Measurements from ENCODE around the gene WAC.

Gene WAC

DNA sequence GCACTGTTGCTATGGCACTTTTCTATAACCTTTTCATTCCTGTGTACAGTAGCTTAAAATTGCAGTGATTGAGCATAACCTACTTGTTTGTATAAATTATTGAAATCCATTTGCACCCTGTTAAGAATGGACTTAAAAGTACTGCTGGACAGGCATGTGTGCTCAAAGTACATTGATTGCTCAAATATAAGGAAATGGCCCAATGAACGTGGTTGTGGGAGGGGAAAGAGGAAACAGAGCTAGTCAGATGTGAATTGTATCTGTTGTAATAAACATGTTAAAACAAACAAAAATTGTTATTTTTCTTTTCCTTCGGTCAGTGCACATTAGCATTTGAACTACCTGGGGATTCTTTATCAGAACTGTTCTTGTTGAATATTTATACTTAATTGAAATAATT, 87.3 kb downstream of the WAC start:
- H3K27ac ChIP-seq (ENCODE audit: insufficient read depth, low read length, poor library complexity, severe bottlenecking): no peak overlapping the region
- H3K36me3 ChIP-seq (ENCODE audit: control insufficient read depth, insufficient read depth, low read length): peaks cover 50% of the 10 kb centered on the region
- no peak for DNase-seq

DNA sequence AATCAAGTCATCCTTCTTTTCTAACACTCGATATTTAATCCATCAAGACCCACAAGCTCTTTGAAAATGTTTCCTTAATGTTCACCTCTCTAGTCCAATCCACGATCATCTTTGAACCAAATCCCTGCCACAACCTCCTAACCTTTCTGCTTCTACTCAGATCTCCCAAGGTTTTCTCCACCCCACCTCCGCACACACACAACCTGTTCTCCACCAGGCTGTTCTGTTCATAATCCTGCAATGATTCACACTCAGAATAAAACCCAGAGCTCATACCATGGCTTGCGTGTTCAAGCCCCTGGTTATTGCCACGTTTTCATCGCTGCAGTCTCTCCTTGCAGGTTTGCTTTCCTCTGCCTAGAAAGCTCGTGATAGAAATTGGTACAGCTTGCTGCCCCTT, 90.6 kb downstream of the WAC start:
- H3K27ac ChIP-seq (ENCODE audit: insufficient read depth, low read length, poor library complexity, severe bottlenecking): no peak overlapping the region
- no peaks in the 10 kb centered on the region for H3K9me3 ChIP-seq (ENCODE audit: control insufficient read depth, low read length)
- peaks cover 17% of the 10 kb centered on the region for H3K36me3 ChIP-seq (ENCODE audit: control insufficient read depth, insufficient read depth, low read length)
- H3K4me3 ChIP-seq (ENCODE audit: insufficient read depth, low read depth, low read length, poor library complexity, severe bottlenecking): no peak overlapping the region
- no peaks in the 10 kb centered on the region for H3K4me1 ChIP-seq (ENCODE audit: control insufficient read depth, insufficient read depth, low read length, poor library complexity, severe bottlenecking)
- no peaks in the 10 kb centered on the region for H3K27me3 ChIP-seq (replicated peaks; ENCODE audit: control insufficient read depth, insufficient read depth, low read length, poor library complexity, severe bottlenecking)
- DNase-seq: no peak

More for the DNA sequence above, 87.3 kb downstream of the WAC start:
- Histone ChIP-seq H3K9me3 (ENCODE audit: control insufficient read depth, low read length) (no peaks in the 10 kb centered on the region), H3K27me3 (replicated peaks; ENCODE audit: control insufficient read depth, insufficient read depth, low read length, poor library complexity, severe bottlenecking) (no peaks in the 10 kb centered on the region), H3K4me1 (ENCODE audit: control insufficient read depth, insufficient read depth, low read length, poor library complexity, severe bottlenecking) (no peaks in the 10 kb centered on the region), H3K4me3 (ENCODE audit: insufficient read depth, low read depth, low read length, poor library complexity, severe bottlenecking) (no peak overlapping the region)

DNA sequence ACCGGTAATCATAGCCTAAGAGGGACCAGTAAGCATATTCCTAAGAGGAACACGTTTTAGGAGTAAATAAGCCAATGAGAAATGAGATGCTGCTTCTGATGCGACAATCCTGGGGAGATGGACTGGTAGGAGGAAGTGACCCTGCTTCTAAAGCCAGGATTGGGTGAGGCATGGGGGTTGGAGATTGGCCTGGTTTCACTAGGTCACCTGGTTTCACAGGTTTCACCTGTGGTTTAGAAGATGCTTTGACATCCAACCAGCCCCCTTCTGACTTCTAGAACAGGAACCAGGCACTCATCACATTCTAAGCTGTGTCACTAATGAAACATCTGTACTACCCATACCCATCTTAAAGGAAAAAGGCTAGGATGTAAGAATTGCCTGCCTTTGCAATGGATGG, 91.4 kb downstream of the WAC start:
- no peak for DNase-seq
- Histone ChIP-seq H3K9me3 (ENCODE audit: control insufficient read depth, low read length) (no peaks in the 10 kb centered on the region), H3K4me1 (ENCODE audit: control insufficient read depth, insufficient read depth, low read length, poor library complexity, severe bottlenecking) (no peaks in the 10 kb centered on the region), H3K4me3 (ENCODE audit: insufficient read depth, low read depth, low read length, poor library complexity, severe bottlenecking) (no peak overlapping the region), H3K27ac (ENCODE audit: insufficient read depth, low read length, poor library complexity, severe bottlenecking) (no peak overlapping the region), H3K27me3 (replicated peaks; ENCODE audit: control insufficient read depth, insufficient read depth, low read length, poor library complexity, severe bottlenecking) (no peaks in the 10 kb centered on the region), H3K36me3 (ENCODE audit: control insufficient read depth, insufficient read depth, low read length) (peaks cover 13% of the 10 kb centered on the region)

DNA sequence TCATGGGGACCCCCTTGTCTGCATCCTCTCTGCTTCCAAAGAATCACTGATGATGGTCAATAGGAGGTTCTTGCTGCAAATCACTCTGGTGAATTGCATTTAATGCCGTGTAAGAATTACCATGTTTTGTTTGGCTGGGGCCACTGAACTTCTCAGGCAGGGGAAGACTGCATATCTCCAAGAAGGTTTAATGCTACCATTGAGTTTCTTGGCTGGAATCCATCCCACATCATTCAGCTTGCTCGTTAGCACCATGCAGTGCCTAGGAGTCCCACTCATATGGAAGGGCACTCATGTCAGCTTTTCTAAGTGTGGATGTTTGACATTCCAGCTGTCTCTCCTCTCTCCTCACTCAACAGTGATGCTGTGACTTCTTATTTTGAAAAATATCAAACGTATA, 94.2 kb downstream of the WAC start:
- no peaks in the 10 kb centered on the region for H3K27me3 ChIP-seq (replicated peaks; ENCODE audit: control insufficient read depth, insufficient read depth, low read length, poor library complexity, severe bottlenecking)
- H3K27ac ChIP-seq (ENCODE audit: insufficient read depth, low read length, poor library complexity, severe bottlenecking): no peak overlapping the region
- no peak overlapping the region for H3K4me3 ChIP-seq (ENCODE audit: insufficient read depth, low read depth, low read length, poor library complexity, severe bottlenecking)
- H3K4me1 ChIP-seq (ENCODE audit: control insufficient read depth, insufficient read depth, low read length, poor library complexity, severe bottlenecking): no peaks in the 10 kb centered on the region
- no peaks in the 10 kb centered on the region for H3K36me3 ChIP-seq (ENCODE audit: control insufficient read depth, insufficient read depth, low read length)
- no peaks in the 10 kb centered on the region for H3K9me3 ChIP-seq (ENCODE audit: control insufficient read depth, low read length)
- no peak for DNase-seq

DNA sequence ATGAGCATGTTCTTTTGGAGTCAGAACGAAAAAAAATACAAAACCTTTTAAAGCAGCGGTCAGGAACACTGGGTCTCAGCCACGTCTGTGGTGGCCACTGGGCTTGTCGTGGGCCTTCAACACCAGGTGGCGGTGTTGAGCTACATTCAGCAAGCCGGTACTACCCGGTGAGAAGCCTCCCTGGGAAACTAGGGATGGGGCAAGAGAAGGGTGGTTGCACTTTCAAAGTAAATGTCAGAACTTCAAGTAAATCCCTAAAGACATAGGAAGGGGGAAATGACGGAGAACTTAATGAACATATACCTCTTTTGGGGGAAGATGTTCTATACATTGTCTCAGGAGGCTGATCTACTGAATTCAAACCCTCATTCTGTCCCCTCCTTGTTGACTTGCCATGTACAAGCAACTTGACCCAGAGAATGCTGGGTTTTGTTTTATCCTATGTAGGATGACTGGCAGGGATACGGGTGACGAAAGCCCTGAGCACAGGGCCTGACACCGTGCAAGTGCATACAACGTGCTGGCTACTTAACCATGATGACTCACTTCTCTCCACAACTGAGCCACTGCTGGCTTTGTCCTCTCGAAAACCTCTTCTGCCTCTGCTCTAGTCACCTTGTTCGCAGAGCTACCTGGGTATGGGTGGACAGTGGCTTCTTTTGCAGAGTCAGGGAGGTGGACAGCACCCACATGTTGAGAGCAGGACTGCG, 95.4 kb downstream of the WAC start:
- no peak overlapping the region for H3K27ac ChIP-seq (ENCODE audit: insufficient read depth, low read length, poor library complexity, severe bottlenecking)
- no peak overlapping the region for H3K4me3 ChIP-seq (ENCODE audit: insufficient read depth, low read depth, low read length, poor library complexity, severe bottlenecking)
- no peaks in the 10 kb centered on the region for H3K36me3 ChIP-seq (ENCODE audit: control insufficient read depth, insufficient read depth, low read length)
- H3K27me3 ChIP-seq (replicated peaks; ENCODE audit: control insufficient read depth, insufficient read depth, low read length, poor library complexity, severe bottlenecking): no peaks in the 10 kb centered on the region
- DNase-seq: peak; percentile 22 to 45 (median 24)
- no peaks in the 10 kb centered on the region for H3K4me1 ChIP-seq (ENCODE audit: control insufficient read depth, insufficient read depth, low read length, poor library complexity, severe bottlenecking)
- H3K9me3 ChIP-seq (ENCODE audit: control insufficient read depth, low read length): no peaks in the 10 kb centered on the region

DNA sequence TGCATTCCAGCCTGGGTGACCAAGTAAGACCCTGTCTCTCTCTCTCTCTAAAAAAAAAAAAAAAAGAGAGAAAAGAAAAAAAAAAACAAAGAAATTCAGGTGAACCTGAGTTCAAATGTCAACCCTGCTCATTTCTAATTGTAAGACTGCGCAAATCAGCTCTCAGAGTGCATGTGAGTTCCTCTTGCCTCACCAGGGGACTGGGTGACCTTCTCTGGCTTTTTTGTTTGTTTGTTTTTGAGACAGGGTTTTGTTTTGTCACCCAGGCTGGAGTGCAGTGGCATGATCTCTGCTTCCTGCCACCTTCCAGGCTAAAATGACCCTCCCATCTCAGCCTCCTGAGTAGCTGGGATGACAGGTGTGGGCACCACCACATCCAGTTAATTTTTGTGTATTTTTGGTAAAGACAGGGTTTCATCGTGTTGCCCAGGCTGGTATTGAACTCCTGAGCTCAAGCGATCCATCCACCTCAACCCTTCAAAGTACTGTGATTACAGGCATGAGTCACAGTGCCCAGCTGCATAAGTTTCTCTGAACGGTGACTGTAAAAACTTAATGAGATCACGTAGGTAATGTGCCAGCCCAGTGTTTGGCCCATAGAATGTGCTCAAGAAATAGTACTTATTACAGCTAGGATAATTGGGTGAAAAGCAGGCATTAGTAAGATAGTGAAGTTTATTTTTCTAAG, 99.1 kb downstream of the WAC start:
- Histone ChIP-seq H3K36me3 (ENCODE audit: control insufficient read depth, insufficient read depth, low read length) (no peaks in the 10 kb centered on the region), H3K9me3 (ENCODE audit: control insufficient read depth, low read length) (no peaks in the 10 kb centered on the region), H3K27me3 (replicated peaks; ENCODE audit: control insufficient read depth, insufficient read depth, low read length, poor library complexity, severe bottlenecking) (no peaks in the 10 kb centered on the region), H3K4me3 (ENCODE audit: insufficient read depth, low read depth, low read length, poor library complexity, severe bottlenecking) (no peak overlapping the region), H3K27ac (ENCODE audit: insufficient read depth, low read length, poor library complexity, severe bottlenecking) (no peak overlapping the region), H3K4me1 (ENCODE audit: control insufficient read depth, insufficient read depth, low read length, poor library complexity, severe bottlenecking) (no peaks in the 10 kb centered on the region)
- DNase-seq: no peak

DNA sequence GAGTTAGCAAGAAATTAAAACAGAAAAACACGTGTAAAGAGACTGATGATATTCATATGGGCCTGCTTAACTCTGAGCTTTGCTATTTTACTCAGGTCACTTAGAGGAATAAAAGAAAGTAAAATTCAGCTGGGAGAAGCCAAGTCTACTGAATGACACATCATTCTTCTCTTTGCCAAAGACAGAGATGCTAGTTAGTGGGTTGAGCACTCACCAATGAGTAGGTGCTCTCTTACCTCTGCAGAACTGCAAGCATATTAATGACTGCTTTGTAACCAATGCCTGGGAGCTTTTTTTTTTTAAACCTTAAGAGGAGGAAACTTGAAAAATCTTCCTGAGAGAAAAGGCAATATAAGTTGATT, 99.6 kb downstream of the WAC start:
- Histone ChIP-seq H3K4me1 (ENCODE audit: control insufficient read depth, insufficient read depth, low read length, poor library complexity, severe bottlenecking) (no peaks in the 10 kb centered on the region), H3K27me3 (replicated peaks; ENCODE audit: control insufficient read depth, insufficient read depth, low read length, poor library complexity, severe bottlenecking) (no peaks in the 10 kb centered on the region), H3K4me3 (ENCODE audit: insufficient read depth, low read depth, low read length, poor library complexity, severe bottlenecking) (no peak overlapping the region), H3K9me3 (ENCODE audit: control insufficient read depth, low read length) (no peaks in the 10 kb centered on the region), H3K36me3 (ENCODE audit: control insufficient read depth, insufficient read depth, low read length) (no peaks in the 10 kb centered on the region), H3K27ac (ENCODE audit: insufficient read depth, low read length, poor library complexity, severe bottlenecking) (no peak overlapping the region)
- no peak for DNase-seq

DNA sequence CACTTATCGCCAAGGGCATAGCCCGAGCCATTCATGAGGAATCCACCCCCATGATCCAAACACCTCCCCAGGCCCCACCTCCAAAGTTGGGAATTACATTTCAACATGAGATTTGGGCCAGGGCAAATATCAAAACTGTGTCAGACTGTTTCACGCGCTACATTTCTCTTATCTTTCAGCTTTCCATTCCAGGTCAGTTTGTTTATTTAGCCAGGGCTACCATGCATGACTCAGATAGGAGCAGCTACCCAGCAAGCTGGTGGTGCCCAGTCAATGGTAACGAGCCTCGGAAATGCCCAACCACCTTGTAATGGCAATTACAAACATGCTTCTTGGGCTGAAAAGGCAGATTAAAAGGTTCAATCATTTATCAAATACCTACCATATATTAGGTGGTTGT, 100.8 kb downstream of the WAC start:
- Histone ChIP-seq H3K4me3 (ENCODE audit: insufficient read depth, low read depth, low read length, poor library complexity, severe bottlenecking) (no peak overlapping the region), H3K27ac (ENCODE audit: insufficient read depth, low read length, poor library complexity, severe bottlenecking) (no peak overlapping the region), H3K27me3 (replicated peaks; ENCODE audit: control insufficient read depth, insufficient read depth, low read length, poor library complexity, severe bottlenecking) (no peaks in the 10 kb centered on the region), H3K36me3 (ENCODE audit: control insufficient read depth, insufficient read depth, low read length) (no peaks in the 10 kb centered on the region), H3K4me1 (ENCODE audit: control insufficient read depth, insufficient read depth, low read length, poor library complexity, severe bottlenecking) (no peaks in the 10 kb centered on the region), H3K9me3 (ENCODE audit: control insufficient read depth, low read length) (no peaks in the 10 kb centered on the region)
- no peak for DNase-seq

DNA sequence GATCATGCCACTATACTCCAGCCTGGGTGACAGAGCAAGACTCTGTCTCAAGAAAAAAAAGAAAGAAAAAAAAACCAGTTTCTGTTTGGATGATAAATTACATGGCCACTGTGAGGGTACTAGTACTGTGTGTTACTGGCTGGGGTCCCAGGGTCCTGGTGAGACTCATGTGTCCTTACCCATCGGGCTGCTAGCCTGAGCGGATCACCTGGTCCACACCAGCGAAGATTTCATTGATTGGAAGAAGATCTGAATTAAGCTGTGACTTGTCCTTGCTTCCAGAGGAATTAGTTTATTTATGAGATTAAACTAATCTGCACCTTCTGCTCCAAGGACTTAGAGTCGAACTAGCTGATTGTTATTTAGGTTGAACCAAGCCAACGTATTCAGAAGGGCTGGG, 104.4 kb downstream of the WAC start:
- Histone ChIP-seq H3K27me3 (replicated peaks; ENCODE audit: control insufficient read depth, insufficient read depth, low read length, poor library complexity, severe bottlenecking) (no peaks in the 10 kb centered on the region), H3K9me3 (ENCODE audit: control insufficient read depth, low read length) (no peaks in the 10 kb centered on the region), H3K27ac (ENCODE audit: insufficient read depth, low read length, poor library complexity, severe bottlenecking) (no peak overlapping the region), H3K4me1 (ENCODE audit: control insufficient read depth, insufficient read depth, low read length, poor library complexity, severe bottlenecking) (no peaks in the 10 kb centered on the region), H3K4me3 (ENCODE audit: insufficient read depth, low read depth, low read length, poor library complexity, severe bottlenecking) (no peak overlapping the region), H3K36me3 (ENCODE audit: control insufficient read depth, insufficient read depth, low read length) (no peaks in the 10 kb centered on the region)
- DNase-seq: no peak

DNA sequence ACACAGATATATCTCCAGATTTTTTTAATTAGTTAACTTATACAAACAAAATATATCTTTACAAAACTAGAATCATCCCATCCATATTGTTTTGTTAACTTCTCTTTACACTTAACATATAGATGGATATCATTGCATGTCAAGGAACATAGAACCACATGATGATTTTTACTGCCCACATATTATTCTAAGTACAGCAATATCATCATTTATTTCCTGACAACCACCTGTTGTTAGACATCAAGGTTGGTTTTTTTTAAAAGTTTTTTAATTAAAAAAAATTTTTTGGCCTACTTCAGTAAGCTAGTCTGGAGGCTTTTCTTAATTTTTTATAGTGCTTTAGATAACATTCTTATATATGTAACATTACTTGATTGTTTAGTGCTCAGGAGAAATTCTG, 105.5 kb downstream of the WAC start:
- no peak for DNase-seq
- H3K4me1 ChIP-seq (ENCODE audit: control insufficient read depth, insufficient read depth, low read length, poor library complexity, severe bottlenecking): no peaks in the 10 kb centered on the region
- H3K9me3 ChIP-seq (ENCODE audit: control insufficient read depth, low read length): no peaks in the 10 kb centered on the region
- no peak overlapping the region for H3K27ac ChIP-seq (ENCODE audit: insufficient read depth, low read length, poor library complexity, severe bottlenecking)
- H3K4me3 ChIP-seq (ENCODE audit: insufficient read depth, low read depth, low read length, poor library complexity, severe bottlenecking): no peak overlapping the region
- no peaks in the 10 kb centered on the region for H3K27me3 ChIP-seq (replicated peaks; ENCODE audit: control insufficient read depth, insufficient read depth, low read length, poor library complexity, severe bottlenecking)
- no peaks in the 10 kb centered on the region for H3K36me3 ChIP-seq (ENCODE audit: control insufficient read depth, insufficient read depth, low read length)
